ENCODE measurements around the gene EIF4G3.

EIF4G3 gene

GRCh38 chr1:20900056-20900455 is 276.6 kb downstream of the EIF4G3 start:
- TF ChIP-seq CTCF (IDR thresholded peaks at IDR 0.05; ENCODE audit: low read depth, low read length, poor library complexity, severe bottlenecking) (no peak), EZH2phosphoT487 (IDR thresholded peaks at IDR 0.05; ENCODE audit: borderline replicate concordance, low read length) (no peak)
- Histone ChIP-seq H3F3A (ENCODE audit: control insufficient read depth, insufficient read depth) (no peaks in the 10 kb centered on the region; the same call in 1 of the 2 replicates), H3K27me3 (ENCODE audit: control insufficient read depth, low read length) (no peaks in the 10 kb centered on the region), H3K4me2 (ENCODE audit: low read length) (no peak overlapping the region), H3K79me2 (ENCODE audit: control insufficient read depth, low read length) (no peaks in the 10 kb centered on the region), H4K20me1 (ENCODE audit: control insufficient read depth, insufficient read depth, low read depth, low read length) (no peaks in the 10 kb centered on the region), H3K9me3 (ENCODE audit: control insufficient read depth, insufficient read depth, low read length) (no peaks in the 10 kb centered on the region), H3K27ac (ENCODE audit: low read depth, low read length) (no peak overlapping the region), H3K9me2 (replicated peaks; ENCODE audit: control insufficient read depth, low read length) (no peaks in the 10 kb centered on the region), H3K4me1 (ENCODE audit: control insufficient read depth, low read length) (no peaks in the 10 kb centered on the region), H3K36me3 (ENCODE audit: control insufficient read depth, low read length) (peaks cover 30% of the 10 kb centered on the region), H3K4me3 (ENCODE audit: low read length) (no peak overlapping the region)

GRCh38 chr1:20899154-20899972 is 277.3 kb downstream of the EIF4G3 start:
- TF ChIP-seq EZH2phosphoT487 (IDR thresholded peaks at IDR 0.05; ENCODE audit: borderline replicate concordance, low read length), result no peak
- no peak for TF ChIP-seq CTCF (IDR thresholded peaks at IDR 0.05; ENCODE audit: low read depth, low read length, poor library complexity, severe bottlenecking)
- Histone ChIP-seq H3K79me2 (ENCODE audit: control insufficient read depth, low read length) (no peaks in the 10 kb centered on the region), H3K36me3 (ENCODE audit: control insufficient read depth, low read length) (peaks cover 31% of the 10 kb centered on the region), H3K9me3 (ENCODE audit: control insufficient read depth, insufficient read depth, low read length) (no peaks in the 10 kb centered on the region), H3K27ac (ENCODE audit: low read depth, low read length) (no peak overlapping the region), H3K4me2 (ENCODE audit: low read length) (no peak overlapping the region), H3K4me1 (ENCODE audit: control insufficient read depth, low read length) (no peaks in the 10 kb centered on the region), H3K27me3 (ENCODE audit: control insufficient read depth, low read length) (no peaks in the 10 kb centered on the region), H3K4me3 (ENCODE audit: low read length) (no peak overlapping the region), H3F3A (ENCODE audit: control insufficient read depth, insufficient read depth) (no peaks in the 10 kb centered on the region; the same call in 1 of the 2 replicates), H3K9me2 (replicated peaks; ENCODE audit: control insufficient read depth, low read length) (no peaks in the 10 kb centered on the region), H4K20me1 (ENCODE audit: control insufficient read depth, insufficient read depth, low read depth, low read length) (no peaks in the 10 kb centered on the region)

- no peaks in the 10 kb centered on the region for H3K9me3 ChIP-seq (ENCODE audit: control insufficient read depth, insufficient read depth, low read length)
- no peaks in the 10 kb centered on the region for H3K4me1 ChIP-seq (ENCODE audit: control insufficient read depth, low read length)
- peaks cover 50% of the 10 kb centered on the region for H3K36me3 ChIP-seq (ENCODE audit: control insufficient read depth, low read length)
- no peak overlapping the region for H3K4me2 ChIP-seq (ENCODE audit: low read length)
- no peak overlapping the region for H3K4me3 ChIP-seq (ENCODE audit: low read length)
- no peaks in the 10 kb centered on the region for H4K20me1 ChIP-seq (ENCODE audit: control insufficient read depth, insufficient read depth, low read depth, low read length)
- no peaks in the 10 kb centered on the region for H3K79me2 ChIP-seq (ENCODE audit: control insufficient read depth, low read length)
- H3K27ac ChIP-seq (ENCODE audit: low read depth, low read length), result no peak overlapping the region
- H3K27me3 ChIP-seq (ENCODE audit: control insufficient read depth, low read length), result no peaks in the 10 kb centered on the region
- no peaks in the 10 kb centered on the region for H3F3A ChIP-seq (ENCODE audit: control insufficient read depth, insufficient read depth)
- no peak for TF ChIP-seq CTCF (IDR thresholded peaks at IDR 0.05; ENCODE audit: low read depth, low read length, poor library complexity, severe bottlenecking)
- no peaks in the 10 kb centered on the region for H3K9me2 ChIP-seq (replicated peaks; ENCODE audit: control insufficient read depth, low read length)
Observed at GRCh38 chr1:20896826-20897225, 279.9 kb downstream of the EIF4G3 start.
